ENCODE data around the gene PPP1R14B.

The PPP1R14B gene

DNA sequence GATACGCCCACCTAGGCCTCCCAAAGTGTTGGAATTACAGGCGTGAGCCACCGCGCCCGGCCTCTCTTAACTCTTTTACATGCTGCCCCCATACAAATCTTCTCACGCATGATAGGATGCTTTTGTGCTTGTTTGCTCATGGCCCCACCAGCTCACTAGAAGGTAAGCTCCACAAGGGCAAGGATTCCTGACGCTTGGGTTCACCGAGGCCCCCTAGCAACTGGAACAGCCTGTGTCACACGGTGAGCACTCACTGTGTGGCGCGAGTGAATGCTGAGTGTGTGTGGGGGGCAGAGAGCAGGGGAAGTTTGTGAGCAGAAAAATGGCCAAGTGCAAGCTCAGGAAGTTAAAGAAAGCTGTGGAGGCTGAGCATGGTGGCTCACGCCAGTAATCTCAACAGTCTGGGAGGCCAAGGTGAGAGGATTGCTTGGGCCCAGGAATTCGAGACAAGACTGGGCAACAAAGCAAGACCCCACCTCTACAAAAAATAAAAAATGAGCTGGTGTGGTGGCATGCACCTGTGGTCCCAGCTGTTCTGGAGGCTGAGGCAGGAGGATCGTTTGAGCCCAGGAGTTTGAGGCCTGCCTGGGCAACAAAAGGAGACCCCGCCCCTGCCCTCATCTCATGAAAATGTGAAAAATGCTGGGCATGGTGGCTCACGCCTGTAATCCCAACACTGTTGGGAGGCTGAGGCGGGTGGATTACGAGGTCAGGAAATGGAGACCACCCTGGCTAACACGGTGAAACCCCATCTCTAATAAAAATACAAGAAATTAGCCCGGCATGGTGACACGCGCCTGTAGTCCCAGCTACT is 35.4 kb upstream of the PPP1R14B start:
- no peak for DNase-seq

DNA sequence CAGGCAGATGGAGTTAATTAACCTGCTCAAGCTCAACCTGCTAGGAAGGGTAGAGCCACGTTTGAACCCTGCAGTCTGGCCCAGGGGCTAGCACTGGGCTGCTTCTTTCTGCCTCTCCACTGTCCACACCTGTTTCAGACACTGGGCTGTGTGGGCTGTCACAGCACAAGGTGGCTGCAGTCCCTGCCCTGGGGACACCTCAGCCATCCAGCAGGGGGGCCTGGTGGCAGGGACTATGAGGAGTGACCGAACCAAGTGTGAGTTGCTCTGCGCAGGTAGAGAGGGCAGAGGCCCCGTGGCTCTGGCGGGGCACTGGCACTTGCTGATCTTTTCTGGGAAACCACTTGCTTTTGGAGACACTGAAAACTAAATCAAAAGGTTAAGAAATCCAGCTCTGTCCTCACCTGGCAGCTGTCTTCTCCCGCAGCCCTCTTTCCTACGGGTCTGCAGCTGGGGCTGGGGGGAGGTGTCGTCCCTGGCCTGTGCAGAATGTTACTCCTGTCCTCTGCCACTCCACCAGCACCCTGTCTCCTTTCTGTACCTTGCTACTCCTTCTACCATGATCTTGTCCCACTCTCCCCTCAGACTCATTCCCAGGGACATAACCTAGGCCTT is 31.9 kb upstream of the PPP1R14B start:
- no peak for DNase-seq

DNA sequence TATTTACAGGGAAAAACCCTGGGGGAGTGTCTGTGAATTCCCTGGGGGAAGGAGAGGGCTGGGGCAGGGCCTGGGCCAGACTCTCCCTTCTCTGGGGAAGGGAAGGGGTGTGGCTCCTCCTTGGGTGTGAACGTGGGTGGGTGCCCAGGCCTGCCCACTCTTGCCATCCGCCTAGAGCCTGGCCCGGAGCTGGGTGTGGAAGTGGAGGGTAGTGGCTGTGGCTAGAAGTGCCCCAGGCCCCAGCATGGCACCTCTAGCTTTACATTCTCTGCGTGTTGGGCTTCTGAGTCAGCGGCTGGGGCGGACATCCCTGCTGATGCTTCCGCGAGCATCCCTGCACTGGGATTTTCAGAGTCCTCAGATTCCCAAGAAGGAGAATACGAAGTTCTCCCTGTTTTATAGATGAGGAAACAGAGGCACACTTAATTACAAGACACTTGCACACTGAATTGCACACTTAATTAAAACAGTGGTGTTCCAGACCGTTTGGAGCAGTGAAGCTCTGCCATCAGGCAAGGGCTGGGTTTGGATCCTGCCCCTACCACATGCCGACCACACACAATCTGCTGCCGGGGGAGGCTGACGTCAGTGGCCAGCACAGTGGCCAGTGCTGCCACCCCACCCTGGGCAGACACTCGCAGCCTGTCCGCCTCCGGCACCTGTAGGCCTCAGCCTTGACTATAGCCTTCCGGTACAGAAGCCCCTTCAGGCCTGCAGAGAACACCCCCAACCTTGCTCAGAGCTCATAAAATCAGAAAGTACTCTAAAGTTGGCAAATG is 30.1 kb upstream of the PPP1R14B start:
- no peak for DNase-seq

DNA sequence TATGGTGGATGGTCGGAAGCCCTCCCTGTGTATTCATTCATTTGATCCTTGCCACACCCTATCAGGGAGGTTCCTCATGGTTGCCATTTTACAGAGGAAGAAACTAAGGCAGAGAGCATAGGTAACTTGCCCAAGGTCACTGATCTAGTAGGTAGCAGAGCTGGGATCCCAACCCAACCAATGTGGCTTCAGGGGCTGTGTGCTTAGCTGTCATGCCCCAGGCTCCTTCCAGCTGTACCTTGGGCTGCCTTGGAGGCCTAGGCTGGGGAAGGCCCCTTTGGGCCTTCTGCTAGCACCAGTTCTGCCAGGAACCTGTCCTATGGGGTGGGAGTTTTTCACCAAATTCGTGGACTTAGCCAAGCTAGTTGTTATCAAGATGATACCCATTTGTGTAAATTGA is 29.1 kb upstream of the PPP1R14B start:
- no peak for DNase-seq

DNA sequence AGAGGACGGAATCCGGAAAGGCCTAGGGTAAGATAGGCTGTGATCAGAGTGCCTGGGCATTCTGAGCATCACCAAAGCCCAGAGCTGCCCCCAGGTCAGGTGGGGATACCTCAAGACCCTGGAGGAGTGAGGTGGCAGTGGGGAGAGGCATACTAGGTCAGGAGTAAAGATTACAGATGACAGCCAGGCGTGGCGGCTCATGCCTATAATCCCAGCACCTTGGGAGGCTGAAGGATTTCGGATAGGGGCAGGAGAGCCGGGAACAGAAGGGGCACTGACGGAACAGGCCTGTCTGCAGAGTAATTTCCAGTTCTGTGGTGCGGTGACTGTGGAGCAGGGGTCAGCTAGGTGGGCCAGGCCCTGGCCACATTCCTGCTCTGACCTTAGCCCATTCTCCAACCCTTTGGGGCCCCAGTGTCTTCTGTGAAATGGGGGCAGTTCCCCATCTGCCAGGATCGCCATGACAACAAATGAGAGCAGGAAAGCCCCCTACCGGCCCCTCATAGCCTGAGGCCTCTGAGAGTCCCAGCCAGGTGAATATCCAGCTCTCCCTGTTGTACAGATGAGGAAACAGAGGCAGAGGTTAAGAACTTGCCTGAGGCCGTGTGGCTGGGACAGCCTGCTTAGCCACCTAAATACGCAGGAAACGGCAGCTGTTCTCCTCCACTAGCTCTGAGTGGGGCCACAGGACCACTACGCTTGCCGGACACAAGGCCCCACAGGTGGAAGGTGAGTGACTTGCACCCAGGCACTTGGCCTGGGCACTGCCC is 28.5 kb upstream of the PPP1R14B start:
- DNase-seq: no peak

DNA sequence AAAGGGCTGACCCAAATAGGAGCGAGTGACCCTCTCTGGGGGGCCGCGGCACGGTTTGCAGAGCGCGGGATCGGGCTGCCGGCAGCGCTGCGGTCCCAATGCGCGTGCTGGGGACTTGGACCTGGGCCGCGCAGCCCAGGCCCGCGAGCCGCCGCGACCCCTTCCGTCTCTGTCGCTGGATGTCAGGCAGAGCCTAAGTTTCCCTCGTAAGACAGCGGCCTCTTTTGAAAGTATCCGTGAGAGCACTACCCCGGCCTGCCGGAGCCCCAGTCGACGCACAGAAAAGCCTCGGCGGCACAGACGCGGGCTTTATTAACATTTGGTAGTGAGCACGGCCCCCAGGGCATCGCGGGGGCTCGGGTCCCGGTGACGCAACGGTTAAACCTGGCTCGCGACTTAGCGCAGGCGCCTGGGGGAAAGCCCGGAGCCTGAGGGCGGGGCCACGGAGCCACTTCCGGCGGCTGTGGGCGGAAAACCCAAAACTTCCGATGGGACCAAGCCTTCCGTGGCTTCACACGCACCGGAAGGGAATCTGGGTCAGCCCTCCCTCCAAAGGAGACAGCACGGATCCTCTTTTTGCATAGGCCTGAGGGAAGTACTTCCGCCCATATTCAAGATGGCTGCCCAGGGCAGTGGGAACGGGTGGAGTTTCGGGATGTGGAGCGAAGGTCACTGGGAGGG is 22.9 kb upstream of the PPP1R14B start:
- peak; percentile 99 for DNase-seq

DNA sequence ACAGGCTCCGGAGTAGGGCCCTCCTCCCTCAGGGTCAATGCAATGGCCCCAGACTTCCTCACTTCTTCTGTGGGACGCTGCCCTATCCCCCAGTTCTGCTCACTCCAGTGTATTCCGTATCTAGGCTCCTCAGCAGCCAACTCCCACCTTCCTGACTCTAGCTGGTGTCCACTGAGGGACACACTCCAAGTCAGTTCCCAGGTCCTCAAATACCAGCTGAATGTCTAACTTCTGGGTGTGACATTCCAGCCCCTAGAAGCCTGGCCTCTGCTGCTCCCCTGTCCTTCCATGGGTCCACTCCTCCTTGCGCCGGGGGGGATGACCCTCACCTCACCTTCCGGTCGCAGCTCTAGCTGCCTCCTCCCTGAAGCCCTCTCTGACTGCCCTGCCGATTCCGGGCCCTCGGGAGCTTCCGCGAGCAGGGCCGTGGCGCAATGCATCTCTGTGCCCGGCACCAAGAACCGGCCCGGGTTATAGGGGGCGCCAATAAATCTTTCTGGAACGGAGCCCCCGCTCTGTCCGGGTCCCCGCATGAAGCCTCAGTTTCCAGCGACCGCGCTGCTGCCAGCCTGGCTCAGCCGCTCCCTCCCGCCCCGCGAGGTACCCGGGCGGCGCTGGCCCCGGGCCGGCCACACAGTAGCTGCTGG is 22.3 kb upstream of the PPP1R14B start:
- DNase-seq: peak; percentile 21

DNA sequence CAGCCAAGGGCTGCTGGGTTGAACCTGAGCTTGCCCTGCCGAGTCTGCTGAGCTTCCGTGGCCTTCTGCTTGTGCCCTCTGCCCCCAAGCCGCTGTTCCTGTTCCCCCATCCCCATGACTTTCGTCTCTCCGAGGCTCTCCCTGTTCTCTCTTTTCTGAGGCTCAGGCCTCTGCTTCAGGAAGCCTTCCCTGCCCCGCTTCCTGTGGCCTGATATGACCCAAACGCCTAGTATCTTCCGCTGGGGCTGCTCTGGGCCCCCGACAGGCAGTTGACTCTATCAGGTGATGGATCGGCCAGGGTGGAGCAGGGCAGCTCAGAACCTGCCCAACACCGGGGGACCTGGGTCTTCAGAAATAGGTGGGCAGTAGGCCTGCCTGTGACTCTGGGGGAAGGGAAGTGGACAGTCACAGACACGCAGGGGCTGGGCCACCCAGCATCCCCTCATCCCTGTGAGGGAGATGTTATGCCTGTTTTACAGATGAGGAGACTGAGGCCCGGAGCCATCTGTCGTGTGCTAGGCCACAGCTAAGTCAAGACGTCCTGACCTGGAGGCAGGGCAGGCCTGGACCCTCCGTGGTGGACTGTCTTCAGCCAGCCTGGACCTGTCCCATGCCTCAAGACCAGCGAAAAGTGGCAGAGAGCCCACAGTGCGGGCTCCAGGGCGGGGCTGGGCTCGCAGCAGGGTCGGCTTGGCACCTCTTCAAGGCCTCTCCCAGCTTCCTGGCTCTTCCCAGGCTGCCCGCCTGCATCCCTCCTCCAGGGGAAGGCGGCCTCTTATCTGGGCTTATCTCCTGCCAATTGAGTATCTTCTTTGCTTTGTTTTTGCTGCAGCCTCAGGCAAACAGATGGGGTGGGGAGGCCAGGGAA is 21.5 kb upstream of the PPP1R14B start:
- no peak for DNase-seq

DNA sequence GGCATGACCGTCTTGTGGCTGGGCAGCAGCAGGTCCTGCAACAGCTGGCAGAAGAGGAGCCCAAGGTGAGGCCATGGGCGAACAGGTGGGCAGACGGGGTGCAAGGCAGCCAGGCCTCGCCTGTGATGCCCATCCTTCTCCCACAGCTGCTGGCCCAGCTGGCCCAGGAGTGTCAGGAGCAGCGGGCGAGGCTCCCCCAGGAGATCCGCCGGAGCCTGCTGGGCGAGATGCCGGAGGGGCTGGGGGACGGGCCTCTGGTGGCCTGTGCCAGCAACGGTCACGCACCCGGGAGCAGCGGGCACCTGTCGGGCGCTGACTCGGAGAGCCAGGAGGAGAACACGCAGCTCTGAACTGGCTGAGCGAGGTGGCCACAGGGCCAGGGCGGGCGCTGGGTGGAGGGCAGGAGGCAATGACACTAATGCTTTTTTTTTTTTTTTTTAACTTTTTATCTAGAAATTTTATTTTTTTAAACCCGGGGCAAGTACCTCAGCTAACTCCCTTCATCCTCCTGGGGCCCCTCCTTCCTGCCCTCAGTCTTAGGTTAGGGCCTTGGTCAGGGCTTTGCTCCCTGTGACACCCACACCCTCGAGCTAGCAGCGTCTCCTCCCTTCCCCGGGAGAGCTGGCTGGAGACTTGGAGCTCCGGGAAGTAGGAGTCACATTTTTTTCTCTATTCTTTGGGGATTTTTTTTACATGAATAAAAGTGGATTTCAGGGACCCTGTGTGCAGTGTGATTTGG is 20.6 kb upstream of the PPP1R14B start:
- no peak for DNase-seq

DNA sequence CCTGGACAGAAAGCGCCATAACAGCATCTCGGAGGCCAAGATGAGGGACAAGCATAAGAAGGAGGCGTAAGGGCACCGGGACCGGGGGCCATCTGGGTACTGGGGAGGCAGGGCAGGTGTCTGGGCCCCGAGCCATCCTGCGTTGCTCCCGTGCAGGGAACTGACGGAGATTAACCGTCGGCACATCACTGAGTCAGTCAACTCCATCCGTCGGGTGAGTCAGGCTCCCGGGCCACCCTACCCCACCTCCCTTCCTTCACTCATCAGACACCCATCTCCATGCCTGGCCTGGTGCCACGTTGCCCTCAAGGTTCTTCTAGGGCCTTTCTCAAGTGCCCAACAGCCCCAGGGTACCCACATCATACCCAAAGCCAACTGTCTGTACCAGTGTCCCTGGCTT is 19.6 kb upstream of the PPP1R14B start:
- DNase-seq: no peak

DNA sequence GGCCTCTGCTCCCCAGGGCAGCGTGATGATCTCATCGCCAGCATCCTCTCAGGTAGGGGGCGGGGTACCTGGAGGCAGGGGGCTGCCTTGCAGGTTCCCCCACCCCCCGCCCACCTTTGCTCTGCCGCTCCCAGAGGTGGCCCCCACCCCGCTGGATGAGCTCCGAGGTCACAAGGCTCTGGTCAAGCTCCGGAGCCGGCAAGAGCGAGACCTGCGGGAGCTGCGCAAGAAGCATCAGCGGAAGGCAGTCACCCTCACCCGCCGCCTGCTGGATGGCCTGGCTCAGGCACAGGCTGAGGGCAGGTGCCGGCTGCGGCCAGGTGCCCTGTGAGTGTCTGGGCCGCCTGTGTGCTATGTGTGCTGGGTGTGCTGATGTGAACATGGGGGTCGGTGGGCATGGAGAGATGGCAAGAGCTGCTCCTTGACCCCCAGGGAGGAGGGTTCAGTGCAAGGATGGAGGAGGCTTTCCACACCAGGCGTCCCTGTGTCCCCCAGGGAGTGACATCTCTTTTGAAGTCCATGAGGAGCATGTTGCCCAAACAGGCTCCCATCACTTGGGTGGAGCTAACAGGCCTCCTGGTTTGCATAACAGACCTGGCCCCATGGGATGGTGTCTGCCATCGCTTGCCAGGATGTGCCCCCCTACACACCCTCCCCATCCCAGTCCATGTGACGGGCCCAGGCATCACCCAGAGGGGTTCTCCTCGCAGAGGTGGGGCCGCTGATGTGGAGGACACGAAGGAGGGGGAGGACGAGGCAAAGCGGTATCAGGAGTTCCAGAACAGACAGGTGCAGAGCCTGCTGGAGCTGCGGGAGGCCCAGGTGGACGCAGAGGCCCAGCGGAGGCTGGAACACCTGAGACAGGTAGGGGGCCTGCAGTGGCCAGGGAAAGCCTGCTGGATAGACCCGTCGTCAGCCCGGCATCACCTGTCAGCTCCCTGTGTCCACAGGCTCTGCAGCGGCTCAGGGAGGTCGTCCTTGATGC is 18.7 kb upstream of the PPP1R14B start:
- DNase-seq: no peak

DNA sequence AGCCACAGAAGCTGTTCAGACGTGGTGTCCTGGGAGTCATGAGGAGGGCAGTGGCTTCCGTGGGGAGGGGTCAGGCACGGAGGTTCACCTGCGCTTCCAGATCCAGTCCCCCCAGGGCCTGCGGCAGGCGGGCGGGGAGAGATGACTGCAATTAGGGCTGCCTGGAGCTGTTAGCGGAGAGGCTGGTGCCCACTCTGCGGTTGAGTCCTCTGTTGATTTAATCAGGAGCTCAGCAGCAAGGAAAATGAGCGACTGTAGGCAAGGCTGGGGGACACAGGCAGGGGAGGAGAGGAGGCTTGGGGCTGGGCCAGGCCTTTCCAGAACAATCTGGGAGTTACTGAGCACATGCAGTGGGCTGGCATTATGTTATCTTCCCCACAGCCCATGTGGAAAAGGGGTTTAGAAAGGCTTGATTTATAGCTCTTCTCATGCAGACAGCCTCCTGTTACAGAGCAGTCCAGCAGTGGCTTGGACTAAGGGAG is 17.7 kb upstream of the PPP1R14B start:
- no peak for DNase-seq

DNA sequence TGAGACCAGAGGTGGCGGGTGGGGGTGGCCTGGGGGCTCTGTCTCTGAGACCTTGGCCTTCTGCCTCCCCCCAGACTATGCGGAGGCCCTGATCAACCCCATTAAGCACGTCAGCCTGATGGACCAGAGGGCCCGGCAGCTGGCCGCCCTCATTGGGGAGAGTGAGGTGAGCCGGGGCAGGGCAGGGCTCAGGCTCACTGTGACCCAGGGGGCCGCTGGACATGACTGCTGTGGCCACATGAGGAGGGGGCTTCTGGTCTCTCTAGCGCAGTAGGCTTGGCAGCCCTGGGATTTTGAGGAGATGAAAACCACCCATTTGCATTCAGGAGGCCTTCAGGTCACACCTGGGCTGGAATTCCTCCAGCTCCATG is 17.2 kb upstream of the PPP1R14B start:
- no peak for DNase-seq

DNA sequence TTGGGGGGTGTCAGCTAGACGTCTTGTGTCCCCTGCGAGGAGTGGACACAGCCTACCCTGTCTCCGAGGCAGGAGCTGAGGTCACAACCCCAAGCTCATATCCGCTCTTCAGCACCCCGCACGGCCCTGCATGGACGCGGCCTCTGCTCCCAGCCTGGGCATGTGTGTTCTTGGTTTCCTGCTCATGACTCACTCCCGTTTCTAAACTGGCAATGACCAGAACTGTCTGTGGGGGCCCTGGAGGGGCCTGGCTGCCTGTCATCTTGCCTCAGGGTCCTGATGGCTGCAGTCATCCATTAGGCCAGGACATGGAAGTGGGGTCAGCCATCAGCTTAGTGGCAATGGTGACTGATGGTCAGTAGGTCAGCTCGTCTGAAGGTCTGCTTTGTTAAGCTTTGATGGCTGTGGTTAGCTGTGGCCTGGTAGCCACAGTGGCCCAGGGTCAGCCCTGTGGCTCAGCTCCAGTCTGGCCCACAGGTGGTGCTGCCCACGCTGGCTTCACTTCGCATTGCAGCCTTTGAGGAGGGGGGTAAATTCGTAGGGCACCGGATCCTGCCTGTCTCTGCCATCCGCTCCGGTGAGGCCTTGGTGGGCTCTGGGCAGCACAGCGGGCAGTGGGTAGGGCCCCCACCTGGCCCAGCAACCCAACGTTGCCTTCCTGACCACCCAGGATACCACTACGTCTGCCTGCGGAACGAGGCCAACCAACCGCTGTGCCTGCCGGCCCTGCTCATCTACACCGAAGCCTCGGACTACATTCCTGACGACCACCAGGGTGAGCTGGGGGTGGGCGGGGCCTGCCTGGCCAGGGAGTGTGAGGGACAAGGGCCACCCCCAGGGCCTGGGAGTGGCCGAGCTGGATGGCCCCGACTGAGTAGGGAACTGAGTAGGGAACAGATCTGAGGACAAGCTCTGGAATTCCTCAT is 16.5 kb upstream of the PPP1R14B start:
- no peak for DNase-seq

DNA sequence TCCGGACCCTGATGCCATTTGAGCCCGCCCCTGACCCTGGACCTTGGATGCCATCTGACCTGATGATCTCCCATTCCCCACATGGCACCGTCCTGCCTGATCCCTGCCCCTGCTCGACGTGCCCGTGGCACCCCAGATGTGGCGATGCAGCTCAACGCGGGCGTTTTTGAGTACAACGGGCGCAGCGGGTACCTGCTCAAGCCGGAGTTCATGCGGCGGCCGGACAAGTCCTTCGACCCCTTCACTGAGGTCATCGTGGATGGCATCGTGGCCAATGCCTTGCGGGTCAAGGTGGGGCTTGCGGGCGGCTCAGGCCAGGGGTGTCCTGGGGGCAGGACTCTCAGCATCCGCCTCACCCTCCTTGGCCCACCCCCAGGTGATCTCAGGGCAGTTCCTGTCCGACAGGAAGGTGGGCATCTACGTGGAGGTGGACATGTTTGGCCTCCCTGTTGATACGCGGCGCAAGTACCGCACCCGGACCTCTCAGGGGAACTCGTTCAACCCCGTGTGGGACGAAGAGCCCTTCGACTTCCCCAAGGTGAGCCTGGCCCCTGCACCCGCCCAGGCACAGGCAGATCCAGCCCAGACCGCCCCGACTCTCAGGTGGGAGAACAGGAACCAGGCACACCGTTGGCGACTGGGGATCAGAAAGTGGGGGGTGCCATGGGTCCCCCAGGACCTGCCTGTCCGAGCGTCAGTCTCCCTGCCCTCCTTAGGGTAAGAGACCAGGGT is 15.7 kb upstream of the PPP1R14B start:
- DNase-seq: no peak

DNA sequence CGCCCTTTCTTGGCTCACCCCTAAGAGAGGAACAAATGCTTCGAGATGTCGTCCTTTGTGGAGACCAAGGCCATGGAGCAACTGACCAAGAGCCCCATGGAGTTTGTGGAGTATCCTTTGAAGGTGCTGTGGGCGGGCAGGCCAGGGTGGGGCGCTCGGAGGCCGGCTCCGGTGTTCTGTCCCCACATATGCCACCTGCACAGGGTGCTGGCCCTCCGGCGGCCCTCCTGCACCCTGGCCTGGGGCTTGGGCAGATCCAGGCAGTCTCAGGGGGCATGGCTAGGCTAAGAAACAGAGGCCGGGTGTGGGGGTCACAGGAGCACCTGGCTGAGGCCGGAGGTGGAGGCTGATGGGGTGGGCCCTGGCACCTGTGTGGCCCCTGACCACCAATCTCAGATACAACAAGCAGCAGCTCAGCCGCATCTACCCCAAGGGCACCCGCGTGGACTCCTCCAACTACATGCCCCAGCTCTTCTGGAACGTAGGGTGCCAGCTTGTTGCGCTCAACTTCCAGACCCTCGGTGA is 14.9 kb upstream of the PPP1R14B start:
- no peak for DNase-seq
